A673 (cell line): ENCODE data around the gene RASSF6.

Source experiments
- CTCF ChIP-seq: fragments of 300-800, 200-600 bp; sonication (generic); conservative IDR thresholded peaks from 2 replicates; pipeline ENCODE4 v1.5.1; 2017; ENCODE audit warnings: low read depth, mild to moderate bottlenecking, antibody characterized with exemption, low read length, moderate library complexity, mixed read lengths
- EZH2 ChIP-seq: fragments of 200-600 bp; sonication (generic); IDR thresholded peaks from 2 replicates; pipeline ENCODE4 v1.6.1; 2017; ENCODE audit warnings: borderline replicate concordance, low read depth, mild to moderate bottlenecking, mixed read lengths, antibody characterized with exemption, low read length; ENCODE audit not compliant: poor library complexity, severe bottlenecking

GRCh38 chr4:73525611-73526010 is 94.6 kb downstream of the RASSF6 start:
- TF ChIP-seq EZH2 (no peak), CTCF (no peak)
